CD8-positive, alpha-beta memory T cell (primary cell): Measurements from ENCODE around the gene GLIPR2. TPM values are rescaled to one million over a fixed set of nuclear protein-coding genes. Genes with fewer than 3 reads are reported as not detected.
A peak's percentile ranks its signal among the peaks of the same experiment; 100 is the strongest.
"Not testable (repeated sequence)": the region's sequence is repeated elsewhere in the genome, so short reads cannot be mapped to it uniquely, and the experiment has no call there.

Source experiments
- CTCF ChIA-PET: fragments of 350-600 bp; sonication (Branson Sonifier 250); formaldehyde crosslinking; loops from one replicate; lab custom pipeline; 2021; ENCODE audit warnings: antibody characterized with exemption; lab: Charles Lee
- POLR2A ChIA-PET: fragments of 350-600 bp; sonication (Branson Sonifier 250); formaldehyde crosslinking; loops from one replicate; lab custom pipeline; 2021; ENCODE audit warnings: antibody characterized with exemption; lab: Charles Lee
- DNase-seq, 5 donors: peaks; one replicate each; pipeline versions ENCODE4 v3.0.0 to v3.0.0-alpha.2; 2020 to 2022; ENCODE audit warnings: mixed read lengths in 1 of 5
- H3K27ac ChIP-seq: one replicate; pipeline ENCODE4 v1.7.0; 2013; ENCODE audit warnings: low read depth, mild to moderate bottlenecking, low read length, moderate library complexity
- H3K27me3 ChIP-seq: 2 replicates; pipeline ENCODE4 v1.7.0; 2013; ENCODE audit warnings: low read length, mild to moderate bottlenecking; ENCODE audit not compliant: insufficient read depth, poor library complexity, severe bottlenecking
- H3K36me3 ChIP-seq: 2 replicates; pipeline ENCODE4 v1.7.0; 2013; ENCODE audit warnings: mild to moderate bottlenecking, low read length, moderate library complexity; ENCODE audit not compliant: insufficient read depth
- H3K4me1 ChIP-seq: 2 replicates; pipeline ENCODE4 v1.7.0; 2013; ENCODE audit warnings: mild to moderate bottlenecking, low read length, moderate library complexity; ENCODE audit not compliant: insufficient read depth
- H3K4me3 ChIP-seq: 2 replicates; pipeline ENCODE4 v1.7.0; 2013; ENCODE audit warnings: mild to moderate bottlenecking, low read length
- H3K9me3 ChIP-seq: 2 replicates; pipeline ENCODE4 v1.7.0; 2013; ENCODE audit warnings: mild to moderate bottlenecking, low read length
- H3K27ac Mint-ChIP-seq, 8 donors: one replicate each; pipeline ENCODE4 v1.8.0; 2020 to 2021; ENCODE audit warnings: mixed read lengths in 8 of 8, mild to moderate bottlenecking in 6 of 8, inconsistent platforms in 3 of 8, moderate library complexity in 3 of 8
- H3K27me3 Mint-ChIP-seq, 2 donors: one replicate each; pipeline ENCODE4 v1.8.0; 2020 to 2021; ENCODE audit warnings: mixed read lengths in 2 of 2, mild to moderate bottlenecking in 1 of 2, moderate library complexity in 1 of 2
- H3K36me3 Mint-ChIP-seq, 3 donors: one replicate each; pipeline ENCODE4 v1.8.0; 2020 to 2021; ENCODE audit warnings: mixed read lengths in 3 of 3, inconsistent platforms in 1 of 3, mild to moderate bottlenecking in 1 of 3
- H3K4me1 Mint-ChIP-seq, 3 donors: one replicate each; pipeline ENCODE4 v1.8.0; 2020 to 2021; ENCODE audit warnings: mixed read lengths in 3 of 3, inconsistent platforms in 1 of 3, mild to moderate bottlenecking in 1 of 3
- H3K4me3 Mint-ChIP-seq, 7 donors: one replicate each; pipeline ENCODE4 v1.8.0; 2020 to 2021; ENCODE audit warnings: mixed read lengths in 7 of 7, mild to moderate bottlenecking in 6 of 7, moderate library complexity in 4 of 7, inconsistent platforms in 2 of 7
- H3K9me3 Mint-ChIP-seq, 5 donors: one replicate each; pipeline ENCODE4 v1.8.0; 2020 to 2022; ENCODE audit warnings: mixed read lengths in 5 of 5, mild to moderate bottlenecking in 3 of 5, moderate library complexity in 2 of 5, inconsistent platforms in 1 of 5
- polyA plus RNA-seq: library from polyadenylated mRNA; unstranded; fragments of 300-500 nt; fragmentation: Illumina TruSeq; gene quantifications from one replicate; pipeline ENCODE4 v1.2.3, GENCODE V29; 2021
- total RNA-seq, 2 experiments: library from RNA; stranded (reverse); gene quantifications; one replicate each; pipeline ENCODE4 v1.2.3, GENCODE V29; 2021

GLIPR2 gene
- total and polyA plus RNA-seq, 3 experiments from 2014 or later = 17.1 to 139 (median 17.5) TPM

DNA sequence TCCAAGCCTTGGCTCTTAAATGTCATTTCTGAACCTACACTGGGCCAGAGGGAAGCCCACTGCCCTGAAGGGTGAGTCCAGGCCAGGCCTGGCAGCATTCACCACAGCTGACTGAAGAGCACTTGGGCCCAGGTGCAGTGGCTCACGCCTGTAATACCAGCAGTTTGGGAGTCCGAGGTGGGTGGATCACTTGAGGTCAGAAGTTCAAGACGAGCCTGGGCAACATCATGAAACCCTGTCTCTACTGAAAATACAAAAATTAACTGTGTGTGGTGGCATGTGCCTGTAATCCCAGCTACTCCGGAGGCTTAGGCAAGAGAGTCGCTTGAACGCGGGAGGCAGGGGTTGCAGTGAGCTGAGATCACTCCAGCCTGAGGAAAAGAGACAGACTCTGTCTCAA, 37.7 kb downstream of the GLIPR2 start:
- Histone ChIP-seq H3K9me3 (no peaks in the 10 kb centered on the region), H3K4me3 (no peak overlapping the region), H3K4me1 (no peaks in the 10 kb centered on the region), H3K27ac (no peak overlapping the region), H3K36me3 (no peaks in the 10 kb centered on the region), H3K27me3 (no peaks in the 10 kb centered on the region)
- no peak for DNase-seq
- Mint-ChIP-seq H3K4me3 (peak overlapping the region in 1 of 7 donors; percentile 74), H3K9me3 (no peaks in the 10 kb centered on the region), H3K4me1 (peaks cover 0 to 3% (median 0%) of the 10 kb centered on the region in 3 donors), H3K27me3 (peaks cover 6% of the 10 kb centered on the region in 2 donors), H3K36me3 (no peaks in the 10 kb centered on the region), H3K27ac (peak overlapping the region in 1 of 8 donors; percentile 57)
- ChIA-PET POLR2A (no interaction called here), CTCF (interaction anchor here (0.9 to 14.4 kb wide), 3 partner anchors 7 to 72 kb away, joined by 4 to 278 read pairs (median 10); partner anchors contain the start of gene CLTA)

DNA sequence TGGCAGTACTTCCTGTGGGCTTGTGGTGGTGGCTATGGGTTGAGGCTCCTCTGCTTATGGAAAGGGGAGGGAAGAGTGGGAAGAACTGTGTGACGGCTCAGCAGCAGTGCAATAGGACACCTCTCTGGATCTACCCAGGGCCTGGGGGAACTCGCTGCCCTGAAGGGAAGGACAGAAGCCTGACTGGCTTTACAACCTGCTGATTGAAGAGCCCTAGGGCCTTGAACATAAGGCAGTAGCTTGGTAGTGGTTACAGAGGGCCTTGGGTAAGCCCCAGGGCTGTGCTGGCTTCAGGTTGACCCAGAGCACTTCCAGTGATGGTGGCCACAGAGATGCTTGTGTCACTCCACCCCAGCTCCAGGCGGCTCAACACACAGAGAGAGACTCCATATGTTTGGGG, 38.2 kb downstream of the GLIPR2 start:
- H3K4me1 ChIP-seq = no peaks in the 10 kb centered on the region
- Mint-ChIP-seq H3K36me3 (peaks cover 0 to under 1% (median 0%) of the 10 kb centered on the region in 3 donors), H3K27me3 (peaks cover 6% of the 10 kb centered on the region in 2 donors), H3K27ac (no peak overlapping the region), H3K4me3 (no peak overlapping the region), H3K9me3 (no peaks in the 10 kb centered on the region), H3K4me1 (peaks cover 0 to 3% (median 0%) of the 10 kb centered on the region in 3 donors)
- H3K4me3 ChIP-seq = no peak overlapping the region
- DNase-seq = no peak
- H3K27ac ChIP-seq = no peak overlapping the region
- ChIA-PET CTCF (interaction anchor here (0.9 to 14.4 kb wide), 3 partner anchors 8 to 73 kb away, joined by 4 to 278 read pairs (median 10); partner anchors contain the start of gene CLTA), POLR2A (no interaction called here)
- no peaks in the 10 kb centered on the region for H3K27me3 ChIP-seq
- H3K36me3 ChIP-seq = no peaks in the 10 kb centered on the region
- H3K9me3 ChIP-seq = no peaks in the 10 kb centered on the region

DNA sequence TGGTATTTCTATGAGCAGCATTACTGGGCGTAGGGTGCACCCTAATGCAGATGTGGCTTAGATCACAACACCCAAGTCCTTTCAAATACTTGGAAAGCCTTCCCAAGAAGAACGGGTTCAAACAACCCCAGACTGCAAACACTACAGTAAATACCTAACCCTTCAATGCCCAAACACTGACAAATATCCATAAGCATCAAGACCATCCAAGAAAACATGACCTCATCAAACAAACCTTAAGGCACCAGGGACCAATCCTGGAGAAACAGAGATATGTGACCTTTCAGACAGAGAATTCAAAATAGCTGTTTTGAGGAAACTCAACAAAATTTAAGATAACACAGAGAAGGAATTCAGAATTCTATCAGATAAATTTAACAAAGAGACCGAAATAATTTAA, 38.7 kb downstream of the GLIPR2 start:
- H3K4me3 ChIP-seq, H3K27ac Mint-ChIP-seq, DNase-seq, H3K36me3 ChIP-seq, H3K27me3 ChIP-seq, H3K9me3 Mint-ChIP-seq, H3K4me1 Mint-ChIP-seq, H3K9me3 ChIP-seq, H3K4me3 Mint-ChIP-seq, POLR2A ChIA-PET, H3K27me3 Mint-ChIP-seq, H3K36me3 Mint-ChIP-seq, H3K27ac ChIP-seq, H3K4me1 ChIP-seq: not testable (repeated sequence)
- CTCF ChIA-PET = interaction anchor here (1.5 to 14.4 kb wide), 3 partner anchors 8 to 166 kb away, joined by 3 to 278 read pairs (median 5); no protein-coding TSS in a partner anchor

DNA sequence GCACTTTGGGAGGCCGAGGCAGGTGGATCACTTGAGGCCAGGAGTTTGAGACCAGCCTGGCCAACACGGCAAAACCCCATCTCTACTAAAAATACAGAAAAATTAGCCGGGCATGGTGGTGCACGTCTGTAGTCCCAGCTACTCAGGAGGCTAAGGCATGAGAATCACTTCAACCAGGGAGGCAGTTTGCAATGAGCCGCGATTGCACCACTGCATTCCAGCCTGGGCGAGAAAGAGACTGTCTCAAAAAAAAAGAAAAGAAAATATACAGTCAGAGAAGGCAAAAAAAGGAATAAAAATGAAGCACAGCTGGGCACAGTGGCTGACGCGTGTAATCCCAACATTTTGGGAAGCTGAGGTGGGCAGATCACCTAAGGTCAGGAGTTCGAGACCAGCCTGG, 40.0 kb downstream of the GLIPR2 start:
- H3K27me3 ChIP-seq, H3K36me3 Mint-ChIP-seq, H3K4me1 ChIP-seq, H3K27ac ChIP-seq, DNase-seq, H3K9me3 Mint-ChIP-seq, H3K4me3 Mint-ChIP-seq, H3K36me3 ChIP-seq, H3K27ac Mint-ChIP-seq, H3K4me3 ChIP-seq, H3K27me3 Mint-ChIP-seq, H3K4me1 Mint-ChIP-seq, H3K9me3 ChIP-seq, POLR2A ChIA-PET: not testable (repeated sequence)
- CTCF ChIA-PET = interaction anchor here (1.5 to 14.4 kb wide), 3 partner anchors 10 to 168 kb away, joined by 3 to 278 read pairs (median 5); no protein-coding TSS in a partner anchor

DNA sequence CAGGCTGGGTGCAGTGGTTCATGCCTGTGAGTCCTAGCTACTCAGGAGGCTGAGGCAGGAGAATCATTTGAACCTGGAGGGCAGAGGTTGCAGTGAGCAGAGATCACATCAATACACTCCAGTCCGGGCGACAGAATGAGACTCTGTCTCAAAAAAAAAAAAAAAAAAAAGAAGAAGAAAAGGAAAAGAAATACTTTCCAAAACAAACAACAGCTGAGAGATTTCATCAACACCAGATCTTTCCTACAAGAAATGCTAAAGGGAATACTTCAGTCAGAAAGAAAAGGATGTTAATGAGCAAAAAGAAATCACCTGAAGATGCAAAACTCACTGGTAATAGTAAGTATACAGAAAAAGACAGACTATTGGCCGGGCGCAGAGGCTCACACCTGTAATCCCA, 41.0 kb downstream of the GLIPR2 start:
- Mint-ChIP-seq H3K4me3 (no peak overlapping the region), H3K9me3 (peaks cover 0 to 2% (median 0%) of the 10 kb centered on the region in 5 donors), H3K27me3 (peaks cover 6 to 8% of the 10 kb centered on the region in 2 donors), H3K27ac (no peak overlapping the region), H3K4me1 (peaks cover 0 to 3% (median 0%) of the 10 kb centered on the region in 3 donors), H3K36me3 (peaks cover 0 to 5% (median 0%) of the 10 kb centered on the region in 3 donors)
- Histone ChIP-seq H3K4me3 (no peak overlapping the region), H3K27me3 (no peaks in the 10 kb centered on the region), H3K27ac (no peak overlapping the region), H3K9me3 (no peaks in the 10 kb centered on the region), H3K4me1 (no peaks in the 10 kb centered on the region), H3K36me3 (no peaks in the 10 kb centered on the region)
- DNase-seq = no peak
- ChIA-PET POLR2A (no interaction called here), CTCF (interaction anchor here (1.1 kb wide), 1 partner anchor 13 kb away, joined by 4 read pairs; the partner anchor contains the start of gene CLTA)

DNA sequence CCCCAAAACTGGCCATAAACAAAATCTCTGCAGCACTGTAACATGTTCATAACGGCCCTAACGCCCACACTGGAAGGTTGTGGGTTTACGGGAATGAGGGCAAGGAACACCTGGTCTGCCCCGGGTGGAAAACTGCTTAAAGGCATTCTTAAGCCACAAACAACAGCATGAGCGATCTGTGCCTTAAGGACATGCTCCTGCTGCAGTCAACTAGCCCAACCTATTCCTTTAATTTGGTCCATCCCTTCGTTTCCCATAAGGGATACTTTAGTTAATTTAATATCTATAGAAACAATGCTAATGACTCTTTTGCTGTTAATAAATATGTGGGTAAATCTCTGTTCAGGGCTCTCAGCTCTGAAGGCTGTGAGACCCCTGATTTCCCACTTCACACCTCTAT, 43.7 kb downstream of the GLIPR2 start:
- CTCF ChIA-PET, H3K9me3 ChIP-seq, H3K27me3 Mint-ChIP-seq: not testable (repeated sequence)

DNA sequence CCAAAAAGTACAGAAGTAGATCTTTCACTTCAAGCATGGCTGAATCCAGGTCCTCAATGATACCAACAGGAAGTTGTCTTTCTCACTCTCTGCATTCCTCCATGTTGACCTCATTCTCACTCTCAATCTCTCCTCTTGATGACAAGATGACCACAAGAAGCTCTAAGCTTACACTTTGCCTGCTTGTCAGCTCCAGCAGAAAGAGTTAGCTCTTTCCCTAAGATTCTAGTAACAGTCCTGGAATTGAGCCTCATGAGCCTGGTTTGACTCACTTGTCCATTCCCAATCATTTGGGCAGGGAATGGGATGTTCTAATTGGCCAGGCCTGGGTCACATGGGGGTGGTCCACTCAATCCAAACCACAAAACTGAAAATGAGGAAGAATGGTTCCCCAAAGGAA, 50.9 kb downstream of the GLIPR2 start:
- Histone ChIP-seq H3K36me3 (no peaks in the 10 kb centered on the region), H3K27me3 (no peaks in the 10 kb centered on the region), H3K9me3 (no peaks in the 10 kb centered on the region), H3K4me1 (peaks cover 14% of the 10 kb centered on the region), H3K4me3 (no peak overlapping the region), H3K27ac (no peak overlapping the region)
- Mint-ChIP-seq H3K27ac (peak overlapping the region in 5 of 8 donors; percentile 32 to 92 (median 61)), H3K9me3 (no peaks in the 10 kb centered on the region), H3K4me3 (peak overlapping the region in 2 of 7 donors; percentile 5 to 23), H3K27me3 (peaks cover 0 to 4% of the 10 kb centered on the region in 2 donors), H3K4me1 (peaks cover 18 to 23% (median 21%) of the 10 kb centered on the region in 3 donors), H3K36me3 (peaks cover 0 to 11% (median 0%) of the 10 kb centered on the region in 3 donors)
- CTCF ChIA-PET = interaction anchor here (1.1 kb wide), 1 partner anchor 20 kb away, joined by 3 read pairs; no protein-coding TSS in a partner anchor
- POLR2A ChIA-PET = no interaction called here
- DNase-seq = peak in 1 of 5 donors; percentile 18

More for the DNA sequence above, 43.7 kb downstream of the GLIPR2 start:
- H3K4me1 ChIP-seq, H3K9me3 Mint-ChIP-seq, H3K4me3 ChIP-seq, POLR2A ChIA-PET, H3K27ac Mint-ChIP-seq, H3K27me3 ChIP-seq, H3K36me3 ChIP-seq, H3K27ac ChIP-seq, H3K4me1 Mint-ChIP-seq, H3K36me3 Mint-ChIP-seq, DNase-seq, H3K4me3 Mint-ChIP-seq: not testable (repeated sequence)

DNA sequence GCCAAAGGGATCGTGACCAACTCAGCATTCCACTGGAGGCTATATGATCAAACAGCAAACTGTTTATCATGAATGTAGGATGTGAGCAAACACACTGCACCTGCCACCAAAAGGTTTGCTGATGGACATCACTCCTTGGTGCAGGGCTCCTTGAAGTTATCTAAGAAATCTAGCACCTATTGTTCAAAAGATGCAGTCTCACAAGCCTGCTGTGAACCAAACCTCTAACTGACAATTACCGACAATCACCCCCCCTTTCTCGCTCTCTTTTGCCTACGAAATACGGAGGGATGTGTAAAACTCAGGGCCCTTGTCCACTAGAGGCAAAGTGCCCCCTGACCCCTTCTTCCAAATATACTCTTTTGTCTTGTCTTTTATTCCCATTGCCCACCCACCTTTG, 51.7 kb downstream of the GLIPR2 start:
- peaks cover 0 to 4% of the 10 kb centered on the region in 2 donors for H3K27me3 Mint-ChIP-seq
- Histone ChIP-seq H3K27me3 (no peaks in the 10 kb centered on the region), H3K9me3 (no peaks in the 10 kb centered on the region), H3K4me3 (no peak overlapping the region), H3K27ac (no peak overlapping the region), H3K36me3 (no peaks in the 10 kb centered on the region), H3K4me1 (peaks cover 22% of the 10 kb centered on the region)
- H3K36me3 Mint-ChIP-seq = peaks cover 0 to 11% (median 0%) of the 10 kb centered on the region in 3 donors
- H3K27ac Mint-ChIP-seq = peak overlapping the region in 5 of 8 donors; percentile 18 to 95 (median 61)
- peaks cover 26 to 31% (median 29%) of the 10 kb centered on the region in 3 donors for H3K4me1 Mint-ChIP-seq
- ChIA-PET POLR2A (no interaction called here), CTCF (interaction anchor here (1.1 to 1.3 kb wide), 2 partner anchors 21 kb away, joined by 3 read pairs; no protein-coding TSS in a partner anchor)
- DNase-seq = no peak
- no peaks in the 10 kb centered on the region for H3K9me3 Mint-ChIP-seq
- peak overlapping the region in 2 of 7 donors; percentile 12 to 14 for H3K4me3 Mint-ChIP-seq
